NCI-H146 treated with DMSO at 0.1 percent for 48 hours (cell line): ENCODE measurements around the gene SLIT3.
"Not testable (repeated sequence)": the region's sequence is repeated elsewhere in the genome, so short reads cannot be mapped to it uniquely, and the experiment has no call there.

Experiments used
- DNase-seq: peaks from one replicate; lab custom pipeline; 2025; ENCODE audit not compliant: unreplicated experiment; lab: John Stamatoyannopoulos, UW

The SLIT3 gene

GRCh38 chr5:169150108-169150507 lies 150.8 kb downstream of the SLIT3 start:
- no peak for DNase-seq

- no peak for DNase-seq
Observed at GRCh38 chr5:169149317-169149716, 151.6 kb downstream of the SLIT3 start.

GRCh38 chr5:169148138-169148740 lies 152.7 kb downstream of the SLIT3 start:
- no peak for DNase-seq

- DNase-seq = no peak
Observed at GRCh38 chr5:169147534-169147933, 153.4 kb downstream of the SLIT3 start.

- no peak for DNase-seq
Observed at GRCh38 chr5:169146158-169146557, 154.8 kb downstream of the SLIT3 start.

GRCh38 chr5:169142264-169142970 lies 158.5 kb downstream of the SLIT3 start:
- no peak for DNase-seq

GRCh38 chr5:169140215-169140614 lies 160.7 kb downstream of the SLIT3 start:
- not testable (repeated sequence) for DNase-seq

GRCh38 chr5:169139480-169140050 lies 161.4 kb downstream of the SLIT3 start:
- no peak for DNase-seq

- no peak for DNase-seq
Observed at GRCh38 chr5:169133531-169133930, 167.4 kb downstream of the SLIT3 start.

GRCh38 chr5:169132302-169132660 lies 168.7 kb downstream of the SLIT3 start:
- DNase-seq = no peak

GRCh38 chr5:169131616-169132301 lies 169.2 kb downstream of the SLIT3 start:
- DNase-seq = no peak

- no peak for DNase-seq
Observed at GRCh38 chr5:169128679-169129078, 172.3 kb downstream of the SLIT3 start.

- no peak for DNase-seq
Observed at GRCh38 chr5:169127431-169127830, 173.5 kb downstream of the SLIT3 start.

- DNase-seq = no peak
Observed at GRCh38 chr5:169126481-169127021, 174.4 kb downstream of the SLIT3 start.

GRCh38 chr5:169125571-169125970 lies 175.4 kb downstream of the SLIT3 start:
- DNase-seq = no peak

- DNase-seq = no peak
Observed at GRCh38 chr5:169122951-169123350, 178.0 kb downstream of the SLIT3 start.

- DNase-seq = no peak
Observed at GRCh38 chr5:169121630-169122420, 179.1 kb downstream of the SLIT3 start.

- no peak for DNase-seq
Observed at GRCh38 chr5:169119288-169120048, 181.5 kb downstream of the SLIT3 start.

- no peak for DNase-seq
Observed at GRCh38 chr5:169116961-169117461, 183.9 kb downstream of the SLIT3 start.
